ENCODE results near the gene ZNF500.
"Not testable (repeated sequence)": the region's sequence is repeated elsewhere in the genome, so short reads cannot be mapped to it uniquely, and the experiment has no call there.

ZNF500 gene

GRCh38 chr16:4745274-4745569 is 21.7 kb downstream of the ZNF500 start:
- DNase-seq (ENCODE audit: low spot score): no peak

- no peak for DNase-seq (ENCODE audit: low spot score)
Observed at GRCh38 chr16:4744555-4745273, 22.2 kb downstream of the ZNF500 start.

DNA sequence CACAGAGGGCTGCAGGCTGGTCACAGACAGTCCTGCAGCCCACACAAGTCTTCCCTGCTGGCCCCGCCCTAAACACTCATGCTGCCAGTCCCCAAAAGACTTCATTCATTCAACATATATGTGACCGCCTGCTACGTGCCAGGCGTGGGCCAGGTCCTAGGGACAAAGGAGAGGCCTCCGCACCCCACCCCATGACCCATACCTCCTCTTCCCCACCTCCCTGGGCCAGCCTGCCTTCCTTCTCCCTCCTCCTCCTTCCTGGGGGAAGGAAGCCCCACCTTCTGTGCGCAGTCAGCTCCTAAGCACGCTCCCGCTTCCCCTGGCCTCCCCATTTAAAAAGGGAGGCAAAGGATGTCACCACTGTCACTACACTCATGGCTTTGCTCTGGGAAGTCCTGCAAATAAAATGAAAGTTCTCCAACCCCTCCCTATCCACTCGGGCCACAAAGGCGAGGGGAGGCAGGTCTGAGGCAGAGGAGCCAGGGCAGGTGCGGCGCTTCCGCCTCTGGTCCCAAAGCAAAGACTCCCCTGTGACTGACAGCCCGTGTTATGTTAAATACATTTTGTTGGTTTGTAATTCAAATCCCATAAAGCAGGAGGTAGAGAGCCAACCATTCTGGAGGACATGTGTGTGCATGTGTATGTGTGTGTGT is 23.6 kb downstream of the ZNF500 start:
- DNase-seq (ENCODE audit: low spot score): no peak

DNA sequence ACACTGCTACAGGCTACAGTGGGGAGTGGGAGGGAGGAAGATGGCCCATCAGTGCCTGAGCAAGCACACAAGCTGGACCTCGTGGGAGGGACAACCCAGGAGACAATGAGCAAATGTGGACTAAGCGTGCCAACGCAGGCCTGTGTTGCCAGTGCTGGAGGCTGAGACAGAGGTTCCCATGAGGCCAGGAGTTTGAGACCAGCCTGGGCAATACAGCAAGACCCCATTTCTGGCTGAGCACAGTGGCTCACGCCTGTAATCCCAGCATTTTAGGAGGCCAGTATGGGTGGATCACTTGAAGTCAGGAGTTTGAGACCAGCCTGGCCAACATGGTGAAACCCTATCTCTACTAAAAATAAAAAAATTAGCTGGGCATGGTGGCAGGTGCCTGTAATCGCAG is 28.6 kb downstream of the ZNF500 start:
- not testable (repeated sequence) for DNase-seq (ENCODE audit: low spot score)

DNA sequence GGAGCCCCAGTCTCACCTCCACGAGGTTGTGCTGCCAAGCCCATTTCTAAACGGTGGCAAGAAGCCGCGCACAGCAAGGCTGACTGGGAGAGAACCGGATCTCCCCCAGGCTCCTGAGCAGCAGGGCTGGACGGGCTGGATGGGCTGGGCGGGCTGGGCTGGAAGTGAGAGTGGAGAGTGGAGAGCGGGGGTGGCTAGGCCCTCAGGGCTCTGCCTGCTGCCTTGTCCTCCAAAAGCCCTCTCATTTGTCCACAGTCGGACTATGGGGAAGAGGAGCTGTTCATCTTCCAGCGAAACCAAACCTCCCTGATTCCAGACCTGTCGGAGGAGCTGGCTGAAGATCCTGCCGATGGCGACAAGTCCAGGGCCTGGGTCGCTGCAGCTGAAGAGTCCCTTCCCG is 29.4 kb downstream of the ZNF500 start:
- no peak for DNase-seq (ENCODE audit: low spot score)

DNA sequence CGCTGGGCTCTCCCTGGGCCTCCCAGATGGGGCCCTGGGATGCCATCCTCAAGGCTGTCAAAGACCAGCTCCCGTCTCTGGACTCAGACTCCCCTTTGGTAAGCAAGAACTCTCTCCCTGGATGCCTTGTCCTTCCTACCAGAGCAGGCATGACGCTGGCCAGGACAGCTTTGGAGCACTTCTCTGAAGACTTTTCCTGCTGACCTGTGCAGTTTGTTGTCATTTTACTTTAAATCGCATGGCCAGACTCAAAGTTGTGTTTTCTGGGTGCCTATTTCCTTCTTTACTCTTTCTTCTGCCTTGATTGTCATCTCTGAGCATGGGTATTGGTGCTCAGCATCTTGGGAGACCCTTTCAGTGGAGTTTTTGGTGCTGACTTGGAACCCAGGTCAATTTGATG is 30.4 kb downstream of the ZNF500 start:
- DNase-seq (ENCODE audit: low spot score): no peak

DNA sequence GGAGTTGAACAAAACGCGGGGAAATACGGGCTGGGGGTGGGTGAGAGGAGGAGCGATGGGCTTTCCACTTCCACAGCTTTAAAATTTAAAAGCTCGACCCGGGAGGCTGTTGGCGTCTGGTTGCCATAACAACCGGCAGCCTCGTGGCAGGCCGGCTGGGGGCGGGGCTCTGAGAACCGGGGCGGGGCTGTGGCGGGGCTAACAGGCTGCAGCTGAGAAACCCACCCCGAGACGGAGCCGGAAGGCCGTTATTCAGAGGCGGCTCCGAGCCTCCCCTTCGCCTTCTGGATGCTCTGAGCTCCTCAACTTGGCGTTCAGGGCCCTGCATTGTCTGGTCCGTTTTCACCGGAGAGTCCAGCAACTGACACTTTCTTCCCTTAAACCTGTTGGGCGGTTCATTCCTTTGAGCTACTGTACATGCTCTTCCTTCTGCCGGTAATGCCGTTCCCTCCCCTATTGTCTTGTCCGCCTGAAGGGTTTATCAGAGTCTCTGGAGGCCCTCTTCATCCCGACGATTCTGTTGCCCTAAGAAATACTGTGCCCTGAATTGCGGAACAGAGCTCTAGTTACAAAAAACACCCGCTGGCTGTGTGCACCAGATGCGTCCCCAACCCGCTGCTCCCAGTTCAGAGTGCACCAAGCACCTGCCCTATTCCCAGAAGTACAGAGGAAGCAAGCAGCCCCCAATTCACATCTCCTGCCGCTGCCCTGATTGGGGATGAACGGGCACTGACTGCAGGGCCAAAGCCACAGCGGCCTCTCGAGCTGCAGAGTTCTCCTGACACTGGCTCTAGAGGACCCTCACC is 32.0 kb downstream of the ZNF500 start:
- peak; percentile 85 for DNase-seq (ENCODE audit: low spot score)

DNA sequence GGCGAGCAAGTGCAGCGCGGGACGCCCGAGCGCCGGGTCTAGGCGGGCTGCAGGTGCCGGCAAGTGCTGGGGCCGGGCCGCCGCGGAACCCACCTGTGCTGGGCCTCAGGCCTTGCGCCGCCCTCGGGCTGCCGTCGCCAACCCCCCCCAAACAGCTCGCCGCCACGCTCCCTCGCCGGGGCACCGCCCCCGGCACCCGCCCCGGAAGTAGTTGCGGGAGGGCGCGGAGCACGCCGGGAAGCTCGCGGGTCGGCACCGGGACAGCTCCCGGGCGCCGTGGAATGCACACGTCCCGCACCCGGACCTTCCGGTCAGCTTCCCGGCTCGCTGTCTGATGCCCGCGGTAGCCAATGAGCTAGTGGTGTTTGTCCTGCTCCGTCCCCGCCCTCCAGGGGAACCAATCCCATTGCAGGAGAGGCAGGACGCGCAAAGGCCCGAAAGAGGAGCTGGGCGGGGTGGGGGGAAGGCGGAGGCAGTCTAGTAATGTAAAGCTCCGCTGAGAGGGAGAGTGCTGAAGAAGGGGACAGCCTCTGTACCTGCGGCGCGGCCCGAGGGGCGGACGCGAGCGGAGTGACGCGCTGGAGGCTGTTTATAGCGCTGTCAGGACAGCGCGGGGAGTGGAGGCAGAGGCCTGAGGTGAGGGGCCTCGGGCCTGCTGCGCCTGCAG is 32.8 kb downstream of the ZNF500 start, which contains the start of the genes ANKS3 and DNAAF8:
ANKS3 (minus strand) TSS at position 209 of the 667 bp plus-strand sequence. CDS start 4,122 bp downstream, outside the sequence.
DNAAF8 (plus strand) TSS at position 475 of the 667 bp plus-strand sequence. CDS start 1,978 bp downstream, outside the sequence.
- peak; percentile 96 for DNase-seq (ENCODE audit: low spot score)

GRCh38 chr16:4733747-4734062 is 33.3 kb downstream of the ZNF500 start:
- no peak for DNase-seq (ENCODE audit: low spot score)

DNA sequence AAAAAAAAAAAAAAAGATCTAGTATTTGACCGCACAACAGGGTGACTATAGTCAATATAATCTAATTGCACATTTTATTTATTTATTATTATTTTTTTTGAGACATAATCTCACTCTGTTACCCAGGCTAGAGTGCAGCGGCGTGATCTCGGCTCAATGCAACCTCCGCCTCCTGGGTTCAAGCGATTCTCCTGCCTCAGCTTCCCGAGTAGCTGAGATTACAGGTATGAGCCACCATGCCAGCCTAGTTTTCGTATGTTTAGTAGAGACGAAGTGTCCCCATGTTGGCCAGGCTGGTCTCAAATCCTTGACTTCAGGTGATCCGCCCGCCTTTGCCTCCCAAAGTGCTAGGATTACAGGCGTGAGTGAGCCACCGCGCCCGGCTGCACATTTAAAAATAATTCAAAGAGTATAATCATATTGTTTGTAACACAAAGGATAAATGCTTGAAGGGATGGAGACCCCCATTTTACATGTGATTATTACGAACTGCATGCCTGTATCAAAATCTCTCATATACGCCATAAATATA is 33.7 kb downstream of the ZNF500 start:
- no peak for DNase-seq (ENCODE audit: low spot score)

DNA sequence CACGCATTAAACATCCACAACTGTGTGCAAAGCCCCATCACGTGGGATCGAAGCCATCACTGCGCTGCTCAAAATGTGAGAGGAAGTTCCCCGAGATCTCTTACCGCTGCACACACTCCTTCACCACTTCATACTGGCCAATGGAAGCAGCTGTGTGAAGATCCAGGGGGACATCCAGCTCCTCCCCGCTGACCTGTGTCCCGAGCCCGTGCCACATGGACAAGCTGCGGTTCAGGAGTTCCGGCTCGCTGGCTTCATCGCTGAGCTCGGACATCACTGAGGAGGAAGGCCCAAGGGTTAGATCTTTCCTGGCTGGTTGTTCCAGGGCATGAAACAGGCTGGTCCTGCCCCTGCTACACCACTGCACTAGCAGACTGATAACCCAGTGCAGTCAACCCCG is 37.1 kb downstream of the ZNF500 start:
- no peak for DNase-seq (ENCODE audit: low spot score)

DNA sequence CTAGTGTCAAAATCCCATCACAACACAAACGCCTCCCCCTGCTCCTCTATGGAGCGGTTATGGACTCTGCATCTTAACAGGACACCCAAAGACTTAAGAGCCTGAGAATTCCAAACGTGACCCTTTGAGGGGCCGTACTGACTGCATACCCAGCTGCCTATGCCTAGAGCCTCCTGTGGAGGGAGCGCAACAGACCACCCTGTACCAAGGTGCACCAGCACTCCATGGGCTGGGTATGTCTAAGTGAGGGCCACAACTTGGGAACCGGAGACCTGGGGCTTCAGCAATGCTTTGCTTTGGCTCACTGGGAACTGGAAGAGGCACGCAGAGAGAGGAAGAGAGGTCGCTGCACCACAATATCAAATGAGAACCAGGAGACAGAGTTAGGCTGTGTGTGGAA is 38.3 kb downstream of the ZNF500 start:
- DNase-seq (ENCODE audit: low spot score): no peak

DNA sequence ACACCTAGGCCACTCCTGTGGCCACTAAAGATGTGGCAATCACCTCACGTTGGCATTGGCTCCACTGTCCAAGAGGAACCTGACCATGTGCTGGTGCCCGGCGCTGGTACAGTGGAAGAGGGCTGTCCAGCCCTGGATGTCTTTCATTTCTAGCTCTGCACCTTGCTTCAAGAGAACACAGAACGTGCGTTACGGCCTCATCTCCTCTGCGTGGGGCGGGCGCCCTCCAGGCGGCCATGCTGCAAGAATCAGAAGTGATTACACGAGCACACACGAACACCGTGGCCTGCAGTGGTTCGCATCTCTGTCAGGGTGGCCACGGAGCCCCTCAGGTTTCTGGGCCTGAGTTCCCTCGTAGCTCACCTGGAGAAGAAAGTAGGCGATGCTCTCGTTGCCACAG is 40.3 kb downstream of the ZNF500 start:
- no peak for DNase-seq (ENCODE audit: low spot score)

DNA sequence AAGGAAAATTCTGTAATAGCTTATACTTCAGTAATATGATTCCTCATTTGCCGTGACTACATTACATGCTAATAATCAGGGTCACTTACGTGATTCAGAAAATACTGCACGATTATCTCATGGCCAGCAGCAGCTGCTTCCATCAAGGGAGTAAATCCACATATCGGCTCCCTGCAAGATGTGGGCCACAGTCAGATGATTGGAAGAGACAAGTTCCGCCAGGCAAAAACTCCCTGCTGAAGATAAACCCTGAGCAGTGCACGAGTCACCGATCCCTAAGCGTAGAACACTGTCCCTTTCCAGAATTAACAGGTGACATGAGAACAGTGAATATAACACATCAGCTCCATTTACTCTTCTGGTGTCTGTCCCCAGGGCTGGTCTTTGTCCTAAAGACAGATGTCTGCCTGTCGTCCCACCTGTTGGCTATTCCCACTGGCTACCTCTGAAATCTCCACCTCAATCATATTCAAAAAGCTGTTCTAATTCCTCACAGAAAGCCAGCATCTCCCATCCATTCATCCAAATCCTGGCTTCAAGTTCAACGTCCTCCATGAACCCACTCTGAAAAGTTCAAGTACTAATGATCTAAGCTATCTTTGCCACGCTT is 42.2 kb downstream of the ZNF500 start:
- DNase-seq (ENCODE audit: low spot score): no peak

GRCh38 chr16:4723071-4723767 is 43.7 kb downstream of the ZNF500 start:
- no peak for DNase-seq (ENCODE audit: low spot score)

DNA sequence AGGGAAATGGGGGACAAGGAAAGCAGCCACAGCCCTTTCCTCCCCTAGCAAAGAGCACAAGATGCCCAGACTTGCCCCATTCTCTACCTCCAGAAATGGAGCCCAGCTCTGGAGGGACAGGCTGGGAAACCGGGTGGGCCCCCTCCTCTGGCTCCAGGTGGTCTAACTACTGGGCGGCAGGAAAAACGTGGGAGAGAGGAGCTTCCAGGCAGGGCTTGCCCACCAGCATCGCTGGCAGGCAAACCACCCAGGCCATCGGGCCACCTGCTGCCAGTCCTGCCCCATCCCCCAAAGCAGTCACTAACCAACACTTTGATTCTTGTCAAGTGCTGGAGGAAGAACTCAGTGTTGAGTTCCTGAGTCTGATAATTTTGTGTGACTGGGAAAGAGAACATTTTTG is 48.5 kb downstream of the ZNF500 start:
- DNase-seq (ENCODE audit: low spot score): no peak

DNA sequence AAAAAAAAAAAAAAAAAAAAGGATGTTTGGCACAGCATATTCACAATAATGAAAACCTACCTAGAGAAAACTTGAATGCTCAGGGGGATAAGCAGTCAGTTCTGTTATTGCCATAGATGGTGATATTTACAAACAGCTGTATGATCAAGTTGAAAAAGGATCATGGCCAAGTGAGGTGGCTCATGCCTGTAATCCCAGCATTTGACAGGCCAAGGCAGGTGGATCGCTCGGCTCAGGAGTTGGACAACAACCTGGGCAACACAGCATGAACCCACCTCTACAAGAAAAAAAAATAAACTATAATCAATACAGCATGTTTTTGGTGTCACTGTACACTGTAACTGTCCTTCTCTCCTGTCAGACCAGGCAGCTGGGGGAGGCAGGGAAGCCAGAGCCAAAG is 52.0 kb downstream of the ZNF500 start:
- DNase-seq (ENCODE audit: low spot score): no peak

DNA sequence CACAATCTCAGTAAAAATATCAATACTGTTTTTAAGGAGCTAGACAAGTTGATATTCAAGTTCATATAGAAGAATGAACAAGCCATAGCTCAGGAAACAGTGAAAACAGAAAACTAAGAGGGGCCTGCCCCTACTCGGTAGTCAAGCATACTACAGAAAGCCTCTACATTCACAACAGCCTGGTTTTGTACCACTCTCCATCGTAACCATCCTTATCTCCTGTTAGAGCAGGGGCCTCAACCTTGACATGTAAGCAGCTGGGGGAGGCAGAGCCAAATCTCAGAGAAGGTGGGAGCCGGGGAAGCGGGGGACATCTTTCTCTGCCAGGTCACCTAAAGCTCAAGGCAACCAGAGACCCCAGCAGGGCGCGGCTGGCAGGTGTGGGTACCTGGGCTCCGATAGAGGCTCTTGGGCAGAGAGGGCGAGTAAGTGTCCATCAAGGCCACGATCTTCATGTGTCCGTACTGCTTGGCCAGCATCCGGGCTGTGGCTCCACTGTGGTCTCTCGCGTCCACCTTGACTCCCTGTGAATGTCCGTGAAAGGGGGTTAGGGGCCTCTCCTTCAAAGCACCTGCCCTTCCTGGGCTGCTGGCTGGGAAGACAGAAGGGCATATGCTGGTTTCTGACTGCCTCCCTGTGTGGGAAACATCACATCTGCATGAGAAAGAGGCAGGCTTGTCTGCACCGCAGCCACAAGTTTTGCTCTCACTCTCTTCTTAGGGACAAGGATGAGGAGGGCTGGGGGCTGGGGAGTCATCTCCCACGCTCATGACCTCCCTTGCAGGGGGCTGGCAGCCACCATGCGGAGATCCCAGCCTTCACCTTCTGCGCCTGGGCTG is 53.1 kb downstream of the ZNF500 start:
- DNase-seq (ENCODE audit: low spot score): no peak

GRCh38 chr16:4709481-4709880 is 57.5 kb downstream of the ZNF500 start:
- no peak for DNase-seq (ENCODE audit: low spot score)

GRCh38 chr16:4706871-4707270 is 60.1 kb downstream of the ZNF500 start:
- DNase-seq (ENCODE audit: low spot score): no peak
